NCI-H2029 (cell line): Measurements from ENCODE around the gene ZC2HC1B.

Source experiments
- DNase-seq: peaks from one replicate; lab custom pipeline; 2025; lab: John Stamatoyannopoulos, UW

The ZC2HC1B gene

DNA sequence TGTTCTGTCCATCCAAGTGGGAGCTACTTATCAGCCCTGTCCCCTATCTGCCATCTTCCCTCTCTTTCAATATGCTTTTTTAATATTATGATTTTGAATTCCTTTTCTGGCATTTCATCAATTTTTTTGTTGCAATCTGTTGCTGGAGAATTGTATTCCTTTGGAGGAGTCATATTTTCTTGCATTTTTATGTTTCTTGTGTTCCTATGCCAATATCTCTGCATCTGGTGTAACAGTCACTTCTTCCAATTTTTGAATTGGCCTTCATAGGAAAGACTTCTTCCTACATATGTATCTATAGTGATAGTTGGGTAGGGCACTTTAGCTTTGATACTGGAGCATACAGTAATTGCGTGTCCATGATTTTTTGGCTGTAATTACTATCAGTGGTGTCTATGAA is 70.1 kb downstream of the ZC2HC1B start:
- no peak for DNase-seq

DNA sequence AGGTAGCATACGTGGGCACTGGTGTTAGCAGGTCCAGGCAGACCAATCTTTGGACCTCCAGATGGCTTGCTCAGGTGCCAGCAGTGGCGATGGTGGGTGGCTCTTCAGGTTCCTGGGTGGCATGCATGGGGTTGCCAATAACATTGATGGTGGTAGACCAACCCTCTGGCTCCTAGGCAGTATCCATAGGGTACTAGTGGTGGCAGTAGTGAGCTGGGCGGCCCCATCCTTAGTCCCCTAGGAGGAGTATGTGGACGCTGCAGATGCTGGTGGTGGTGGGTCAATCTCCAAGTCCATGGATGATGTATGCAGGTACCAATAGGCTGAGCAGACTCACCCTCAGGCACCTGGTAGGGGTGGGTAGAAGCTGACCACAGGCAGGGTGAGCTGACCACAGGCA is 70.6 kb downstream of the ZC2HC1B start:
- DNase-seq, result no peak

DNA sequence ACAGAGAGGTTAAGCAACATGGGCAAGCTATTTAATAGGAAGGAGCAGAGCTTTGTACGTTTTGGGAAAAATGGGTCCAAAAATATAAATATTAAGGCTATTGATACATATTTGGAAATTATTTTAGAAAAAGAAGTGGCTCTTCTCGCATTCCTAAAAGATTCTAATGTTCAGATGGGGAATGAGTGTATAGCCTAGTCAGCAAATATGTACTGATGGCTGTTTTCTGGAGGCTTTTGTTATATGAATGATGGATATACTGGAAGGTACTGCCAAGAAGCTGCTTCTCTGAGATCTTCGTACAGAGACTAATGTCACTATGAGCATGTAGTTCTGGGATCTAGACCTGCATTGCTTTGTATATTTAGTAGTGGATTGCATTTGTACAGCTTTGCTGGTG is 72.1 kb downstream of the ZC2HC1B start:
- no peak for DNase-seq

DNA sequence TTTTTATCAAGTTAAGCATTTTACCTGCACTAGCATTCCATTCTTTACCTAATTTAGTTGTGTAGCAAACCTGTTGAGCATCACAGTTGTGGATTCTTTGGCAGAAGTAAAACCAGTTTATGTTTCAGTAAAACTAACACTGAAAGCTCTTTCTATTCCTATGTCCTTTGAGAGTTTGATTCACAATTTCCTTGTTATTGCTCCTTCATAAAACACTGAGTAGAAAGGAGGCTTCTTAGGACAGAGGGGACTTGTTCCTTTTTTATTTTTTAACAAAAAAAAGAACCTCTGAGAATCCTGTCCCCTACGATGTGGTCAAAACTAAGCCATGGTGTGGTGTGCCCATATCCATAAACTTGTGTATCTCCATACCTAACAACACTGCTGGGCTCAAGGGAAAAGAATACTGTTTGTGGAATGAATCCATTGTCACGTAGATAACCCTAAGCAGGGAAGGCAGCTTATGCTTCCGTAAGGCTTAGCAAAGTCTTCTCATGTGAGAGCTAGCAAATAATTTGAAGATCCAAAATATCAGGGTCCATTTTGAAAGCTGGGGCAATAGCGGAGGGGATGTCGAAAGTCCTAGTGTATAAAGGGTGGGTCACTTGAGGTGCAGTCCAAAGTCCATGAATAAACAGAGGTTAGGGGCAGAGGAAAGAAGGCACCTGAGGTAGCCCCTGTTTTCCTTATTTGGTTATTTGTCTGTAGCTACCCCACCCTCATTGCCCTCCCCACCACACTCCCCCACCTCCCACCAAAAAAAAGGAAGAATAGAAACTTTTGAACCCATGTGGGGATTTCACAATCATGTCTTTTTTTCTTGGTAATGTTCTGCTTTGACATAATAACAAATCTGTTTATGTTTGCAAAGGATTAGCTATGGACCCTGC is 72.7 kb downstream of the ZC2HC1B start:
- DNase-seq, result no peak

DNA sequence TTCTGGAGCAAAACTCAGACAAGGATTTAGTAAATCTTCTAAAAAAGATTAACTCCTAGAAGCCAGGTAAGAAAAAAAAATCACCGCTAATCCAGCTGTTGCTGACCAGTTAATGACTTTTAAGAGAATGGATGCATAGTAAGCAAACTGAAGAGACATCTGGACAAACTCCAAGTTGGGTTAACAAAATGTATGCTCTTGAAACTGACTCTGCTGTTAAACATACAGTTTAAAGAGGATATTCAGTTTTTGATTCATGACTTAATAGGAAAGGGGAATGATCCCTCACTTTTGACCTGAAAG is 73.3 kb downstream of the ZC2HC1B start:
- DNase-seq, result no peak

DNA sequence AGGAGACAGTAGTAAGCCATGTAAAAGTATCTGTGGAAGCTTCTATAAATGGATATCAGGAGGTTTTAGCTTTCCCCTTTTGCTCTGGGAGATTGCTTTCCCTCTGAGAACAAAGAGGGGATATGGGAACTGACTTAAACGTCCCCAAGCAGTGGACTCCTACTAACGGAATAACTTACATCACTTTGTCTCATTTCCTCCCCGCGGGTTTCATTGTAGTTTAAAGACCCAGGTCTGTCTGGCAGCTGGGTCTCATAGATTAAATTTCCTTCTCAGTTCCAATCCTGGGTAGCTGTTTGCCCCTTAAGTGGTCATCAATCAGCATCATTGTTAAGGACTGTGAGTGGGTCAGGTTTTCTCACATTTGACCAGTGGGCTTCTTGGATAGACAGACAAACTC is 75.1 kb downstream of the ZC2HC1B start:
- DNase-seq, result no peak

DNA sequence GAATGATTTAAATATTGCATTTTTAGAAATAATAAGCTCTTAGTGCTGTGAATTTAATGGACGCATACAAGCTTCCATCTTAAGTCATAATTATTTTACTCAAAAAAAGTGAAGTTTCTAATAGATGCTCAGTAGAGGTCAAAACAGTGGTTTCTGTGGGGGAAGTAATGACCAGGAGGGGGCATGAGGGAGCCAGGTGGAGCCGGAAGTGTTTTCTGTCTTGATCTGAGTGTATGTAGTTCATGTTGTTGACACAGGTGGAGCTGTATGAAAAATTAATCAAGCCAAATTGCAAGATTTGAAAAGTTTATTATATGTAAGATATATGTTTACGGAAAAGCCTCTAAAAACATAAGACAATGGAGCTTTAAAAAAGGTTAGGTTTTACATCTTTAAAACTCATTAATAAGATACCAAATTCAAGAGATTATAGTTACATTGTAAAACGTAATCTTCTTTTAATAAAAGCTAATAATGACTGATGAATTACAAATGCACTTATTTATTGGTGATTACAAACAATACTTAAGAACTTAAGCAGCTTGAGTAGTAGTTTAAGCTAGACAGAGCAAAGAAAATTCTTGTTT is 75.8 kb downstream of the ZC2HC1B start:
- DNase-seq, result no peak

DNA sequence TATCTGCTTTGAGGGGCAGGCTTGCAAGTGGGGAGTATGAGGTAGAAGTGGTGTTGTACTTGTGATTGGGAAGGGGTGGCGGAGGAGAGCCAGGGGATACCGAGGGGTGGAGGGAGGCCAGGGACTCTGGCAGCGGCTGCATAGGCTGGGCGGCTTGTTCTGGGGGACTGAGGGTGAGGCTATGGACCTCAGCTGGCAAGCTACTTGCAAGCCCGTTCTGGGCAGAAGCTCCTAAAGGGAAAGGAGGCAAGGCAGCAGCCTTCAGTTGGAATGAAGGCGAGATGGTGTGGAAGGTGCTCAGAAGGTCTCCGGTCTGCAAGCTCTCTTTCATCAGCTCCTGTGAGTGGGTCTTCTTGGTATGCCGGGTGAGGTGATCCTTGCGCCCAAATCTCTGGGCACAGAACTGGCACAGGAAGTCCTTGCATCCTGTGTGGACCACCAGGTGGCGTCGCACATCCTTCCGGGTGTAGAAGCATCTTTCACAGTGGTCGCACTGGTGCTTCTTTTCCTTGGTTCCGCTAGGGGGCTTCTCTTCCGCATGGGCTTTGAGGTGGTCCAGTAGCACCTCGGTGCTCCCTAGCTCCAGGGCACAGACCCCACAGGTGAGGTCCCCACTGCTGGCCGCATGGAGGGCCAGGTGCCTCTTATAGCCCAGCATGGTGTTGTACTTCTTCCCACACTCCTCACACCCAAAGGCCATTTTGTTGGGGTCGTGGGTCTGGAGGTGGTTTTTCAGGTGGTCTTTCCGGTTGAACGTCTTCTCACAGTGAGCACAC is 77.8 kb downstream of the ZC2HC1B start:
- no peak for DNase-seq

DNA sequence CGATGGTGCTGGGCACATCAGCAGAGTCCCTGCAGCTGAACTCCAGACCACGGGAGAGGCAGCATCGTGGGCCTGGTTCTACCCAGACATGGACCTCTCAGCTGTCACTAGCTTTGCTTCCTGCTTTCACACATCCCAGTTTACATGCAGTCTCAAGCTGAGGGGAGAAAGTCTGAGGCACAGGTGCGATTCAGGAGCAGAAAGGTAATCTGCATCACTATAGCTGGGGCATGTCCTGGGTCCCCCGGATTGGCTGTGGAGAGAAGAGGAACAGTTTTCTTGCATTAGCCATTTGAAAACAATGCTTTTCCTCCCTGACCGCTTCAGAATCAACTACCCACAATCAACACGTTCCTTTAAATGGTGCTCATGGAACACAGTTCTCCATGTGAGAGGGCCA is 83.9 kb downstream of the ZC2HC1B start:
- DNase-seq, result no peak

DNA sequence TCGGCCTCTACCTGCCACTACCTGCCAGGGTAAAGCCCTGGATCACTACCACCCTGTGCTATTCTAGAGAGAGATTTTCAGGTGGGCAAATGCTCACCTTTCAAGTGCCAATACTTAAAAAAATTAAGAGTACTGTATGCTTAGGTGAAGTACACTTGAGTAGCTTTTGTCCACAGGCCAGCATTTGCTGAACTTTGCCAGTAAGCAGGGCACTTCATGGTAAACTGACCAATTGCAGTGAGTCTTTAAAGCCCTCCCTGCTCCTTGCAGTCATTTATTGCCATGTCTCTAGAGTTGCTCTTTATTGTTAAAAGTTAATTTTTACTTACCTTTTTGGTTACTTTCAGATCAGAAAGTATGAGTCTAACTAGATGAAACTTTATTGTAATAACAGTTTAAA is 85.3 kb downstream of the ZC2HC1B start:
- DNase-seq, result no peak

DNA sequence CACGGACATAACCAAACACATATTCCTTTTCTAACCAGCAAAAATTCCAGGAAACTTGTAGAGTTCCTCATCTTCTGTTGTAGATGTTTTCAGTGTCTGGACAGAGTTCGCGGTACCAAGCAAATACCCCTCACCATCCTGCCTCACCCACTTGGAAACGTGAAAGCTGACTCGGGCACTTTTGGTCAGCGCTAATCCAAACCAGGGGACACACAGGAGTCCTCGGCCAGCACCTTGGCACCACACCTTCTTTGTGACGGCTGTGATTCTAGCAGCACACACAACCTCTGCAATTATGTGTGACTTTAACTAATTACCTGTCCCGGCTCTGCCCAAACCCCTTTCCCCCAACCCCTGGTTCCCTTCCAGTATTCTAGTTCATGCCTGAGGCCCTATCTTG is 85.7 kb downstream of the ZC2HC1B start:
- no peak for DNase-seq

DNA sequence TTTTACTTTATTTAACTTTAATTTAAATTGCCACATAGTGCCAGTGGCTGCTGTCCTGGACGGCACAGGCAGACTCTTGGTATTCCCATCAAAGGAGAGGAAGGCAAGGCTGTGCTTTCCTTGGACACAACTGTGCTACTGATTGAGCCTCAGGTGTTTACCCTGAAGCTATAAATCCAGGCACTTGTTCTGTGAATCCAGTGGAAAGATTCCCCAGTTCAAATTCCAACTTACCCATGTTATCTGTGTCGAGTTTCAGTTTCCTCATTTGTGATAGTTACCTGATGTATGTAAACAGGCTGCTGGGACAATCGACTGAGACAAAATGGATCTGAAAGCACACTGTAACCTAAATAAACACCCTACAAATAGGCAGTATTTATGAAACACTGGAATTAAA is 86.6 kb downstream of the ZC2HC1B start:
- DNase-seq, result no peak

DNA sequence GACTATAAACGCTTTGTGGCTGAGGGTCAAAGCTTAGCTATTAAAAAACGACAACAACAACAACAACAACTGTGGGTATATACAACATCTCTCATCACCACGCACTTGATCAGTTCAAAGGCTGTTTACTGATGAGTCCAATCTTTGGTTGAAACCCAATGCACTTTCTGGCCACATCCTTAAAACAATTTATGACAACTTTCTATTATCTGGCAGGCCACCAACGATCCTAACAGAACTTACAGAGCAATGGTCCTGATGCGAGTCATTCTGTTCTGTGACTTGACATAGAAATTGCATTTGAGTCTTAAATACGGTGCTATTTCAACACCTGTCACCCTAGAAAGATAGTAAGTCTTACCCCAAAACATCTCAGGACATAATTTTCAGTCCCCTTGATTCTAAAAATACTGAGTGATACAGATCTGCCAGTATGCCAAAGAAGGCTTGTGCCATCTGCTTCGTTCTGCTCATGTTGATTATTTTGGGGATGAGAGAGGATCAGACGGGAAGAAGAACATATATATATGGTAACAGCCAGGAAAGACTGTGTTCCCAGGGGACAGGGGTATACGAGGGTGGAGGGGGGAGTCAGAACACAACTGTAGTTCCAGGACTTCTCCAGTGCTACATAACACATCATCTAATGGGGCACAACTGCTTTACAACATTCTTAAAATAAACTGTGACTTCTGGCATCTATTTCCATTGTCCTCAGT is 87.9 kb downstream of the ZC2HC1B start:
- DNase-seq, result no peak

DNA sequence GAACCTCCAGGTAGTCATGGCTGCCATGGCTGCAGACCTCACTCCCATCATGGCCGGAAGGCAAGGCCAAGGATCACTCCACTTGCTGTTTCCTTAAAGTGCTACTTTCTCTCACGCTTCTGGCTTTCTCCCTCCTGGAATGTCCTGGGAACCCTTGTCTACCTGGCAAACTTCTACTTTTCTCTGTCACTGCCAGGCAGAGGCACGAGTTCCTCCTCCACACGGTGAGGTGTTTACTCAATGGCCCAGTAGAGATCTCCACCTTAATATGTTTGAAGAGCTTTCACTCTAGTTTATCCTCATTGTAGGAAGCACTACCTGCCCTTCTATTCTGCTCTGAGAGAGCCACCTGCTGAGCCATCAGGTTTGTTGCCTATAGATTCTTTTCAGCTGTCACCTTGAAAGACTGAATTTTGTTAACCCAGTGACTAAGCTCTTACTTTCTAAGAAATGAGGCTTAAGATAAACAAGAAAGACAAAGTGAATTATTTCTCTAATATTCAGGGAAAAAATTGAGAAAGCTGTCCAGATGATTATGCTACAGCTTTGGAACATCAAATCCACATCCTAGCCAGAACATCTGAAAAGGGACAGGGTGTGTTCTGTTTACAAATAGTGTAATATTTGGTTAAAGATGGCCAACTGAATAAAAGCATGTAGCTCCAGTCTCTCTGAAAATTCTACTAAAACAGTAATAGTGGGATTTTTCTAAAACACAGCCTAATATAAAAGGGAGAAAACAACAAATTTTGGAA is 88.8 kb downstream of the ZC2HC1B start:
- DNase-seq, result no peak

DNA sequence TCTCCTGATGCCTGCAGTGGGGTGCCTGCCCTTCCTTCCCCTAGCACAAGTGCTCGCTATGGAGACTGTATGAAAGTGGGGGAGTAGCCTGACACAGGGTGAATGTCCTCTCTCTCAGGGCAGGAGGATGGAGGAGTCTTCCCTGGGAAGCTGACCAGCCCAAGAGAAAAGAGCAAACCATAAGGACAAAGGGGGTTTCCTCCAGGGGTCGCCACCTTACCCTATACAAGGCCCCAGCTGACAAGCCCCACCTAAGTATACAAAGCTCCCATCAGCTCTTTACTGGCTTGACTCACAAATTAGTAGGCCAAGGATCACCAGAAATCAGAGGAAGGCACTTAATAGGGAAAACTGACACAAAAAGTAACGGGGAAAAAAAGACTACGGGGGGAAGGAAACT is 89.6 kb downstream of the ZC2HC1B start:
- no peak for DNase-seq

DNA sequence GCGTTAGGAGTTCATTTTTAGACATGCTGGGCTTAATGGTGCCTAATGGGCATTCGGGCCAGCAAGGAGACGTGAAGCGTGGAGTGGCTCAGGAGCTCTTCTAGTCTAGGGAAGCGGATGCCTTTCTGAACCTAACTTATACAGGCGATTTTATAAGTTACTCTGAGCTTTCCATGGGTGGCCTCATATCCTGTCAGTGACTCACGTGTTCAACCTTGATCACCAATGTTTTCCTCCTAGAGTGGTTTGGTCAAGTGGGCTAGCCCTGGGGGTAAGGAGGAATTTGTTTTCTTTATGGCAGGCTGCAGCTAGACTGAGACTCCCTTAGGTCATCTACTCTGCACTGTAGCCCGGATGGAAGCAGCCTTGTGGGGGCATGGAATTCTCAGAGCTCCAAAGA is 91.7 kb downstream of the ZC2HC1B start:
- DNase-seq, result no peak

DNA sequence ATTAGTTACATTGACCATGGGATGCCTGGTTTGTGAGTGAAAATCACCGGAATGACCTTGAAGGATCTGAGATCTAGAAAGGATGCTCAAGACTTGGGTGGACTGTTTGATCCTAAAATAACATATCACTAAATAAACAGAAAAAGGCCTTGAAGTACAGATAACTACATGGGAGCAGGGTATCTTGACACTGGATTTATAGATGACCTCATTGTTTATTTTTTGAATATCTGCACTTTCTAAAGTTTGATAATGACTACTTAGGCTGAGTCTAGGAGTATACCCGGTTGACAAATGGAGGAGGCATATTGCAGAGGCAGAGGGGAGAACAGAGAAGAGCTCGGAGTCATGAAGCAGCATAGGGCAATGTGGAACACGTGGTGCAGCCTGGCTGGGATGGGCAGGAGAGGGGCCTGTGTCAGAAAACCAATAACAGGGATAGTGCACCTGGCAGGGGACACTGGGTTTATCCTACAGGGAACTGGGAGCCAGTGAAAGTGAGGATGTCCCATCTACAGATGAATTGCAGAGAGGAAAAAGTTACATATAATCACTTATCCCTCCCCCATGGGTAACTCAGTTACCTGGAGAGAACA is 93.5 kb downstream of the ZC2HC1B start:
- no peak for DNase-seq

DNA sequence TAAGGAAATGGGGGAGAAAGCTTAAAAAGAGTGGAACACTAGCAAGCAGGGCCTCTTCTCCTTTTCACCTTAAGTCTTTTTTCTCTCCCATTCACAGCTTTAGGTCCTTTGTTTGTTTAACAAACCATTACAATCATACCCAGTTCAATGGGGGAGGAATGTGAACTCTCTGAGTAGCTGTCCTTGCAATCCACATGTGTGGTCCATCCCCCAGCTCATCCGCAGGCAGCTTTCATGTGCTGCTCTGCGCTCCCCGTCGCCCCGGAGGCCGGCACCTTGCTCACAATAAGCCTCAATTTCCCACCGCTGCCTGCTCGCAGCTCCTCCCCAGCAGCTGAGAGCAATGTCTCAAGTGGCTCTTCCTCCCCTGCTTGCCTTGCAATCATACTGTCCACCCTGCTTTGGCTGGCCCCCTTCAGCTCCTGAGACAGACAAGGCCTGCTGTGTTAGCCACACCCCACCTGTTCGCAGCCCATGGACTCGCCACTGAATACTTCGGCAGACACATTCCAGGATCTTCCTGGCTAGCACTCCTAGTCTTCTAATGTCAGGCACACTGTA is 94.6 kb downstream of the ZC2HC1B start:
- DNase-seq, result no peak

DNA sequence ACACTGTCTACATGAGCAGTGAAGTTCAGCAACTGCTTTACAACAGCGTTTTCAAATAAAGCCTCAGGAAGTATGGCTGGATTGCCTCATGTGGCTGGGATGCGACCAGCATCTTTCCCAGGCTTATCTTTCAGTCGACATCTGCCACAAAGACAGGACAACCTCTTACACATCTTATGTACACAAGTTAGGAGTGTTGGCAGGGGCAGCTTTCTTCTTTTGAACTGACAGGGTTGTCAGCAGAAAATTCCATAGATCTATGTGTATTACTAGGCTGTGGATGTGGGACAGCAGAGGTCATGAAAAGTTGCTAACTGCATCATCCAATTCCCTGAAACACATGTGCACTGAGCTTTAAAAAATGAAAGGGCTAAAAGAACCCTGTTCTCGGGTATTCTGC is 95.7 kb downstream of the ZC2HC1B start:
- no peak for DNase-seq

DNA sequence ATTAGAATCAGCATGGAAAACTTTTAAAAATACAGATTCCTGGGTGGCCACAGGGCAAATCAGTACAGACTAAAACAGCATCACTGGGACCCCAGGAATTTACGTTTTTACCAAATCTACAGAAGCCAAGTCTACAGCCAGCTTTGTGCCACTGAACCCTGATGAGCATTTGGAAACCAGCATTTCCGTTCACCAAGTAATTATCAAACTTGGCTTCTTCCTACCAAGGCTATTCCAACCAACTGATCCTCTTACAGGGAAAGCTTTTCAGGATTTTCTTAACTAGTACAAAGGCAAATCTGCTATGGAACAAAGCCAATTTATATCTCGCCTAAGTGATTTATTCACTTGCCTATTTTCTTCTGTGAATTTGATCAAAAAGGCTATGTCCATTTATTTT is 96.8 kb downstream of the ZC2HC1B start:
- DNase-seq, result no peak
